Measurements from ENCODE around the gene DCTN2.

The DCTN2 gene

GRCh38 chr12:57481671-57482070 lies 65.3 kb downstream of the DCTN2 start:
- no peak for TF ChIP-seq CTCF (IDR thresholded peaks at IDR 0.05; ENCODE audit: low read depth, low read length)
- no peak for DNase-seq
- Histone ChIP-seq H3K4me3 (ENCODE audit: low read depth, low read length) (no peak overlapping the region), H3K36me3 (no peaks in the 10 kb centered on the region), H3K27me3 (peaks cover 64% of the 10 kb centered on the region), H3K9me3 (no peaks in the 10 kb centered on the region; the same call in 1 of the 2 replicates), H3K4me1 (no peaks in the 10 kb centered on the region)

Measured in BE2C (cell line).